ENCODE data around the gene DISP2. TPM values are rescaled to one million over a fixed set of nuclear protein-coding genes. Genes with fewer than 3 reads are reported as not detected.

DISP2 gene
- total and polyA plus RNA-seq, 2 of the 8 experiments (the other 6 are each of a cell fraction or from before 2014, with no cell fraction given), result 0.45 to 1.2 TPM

DNA sequence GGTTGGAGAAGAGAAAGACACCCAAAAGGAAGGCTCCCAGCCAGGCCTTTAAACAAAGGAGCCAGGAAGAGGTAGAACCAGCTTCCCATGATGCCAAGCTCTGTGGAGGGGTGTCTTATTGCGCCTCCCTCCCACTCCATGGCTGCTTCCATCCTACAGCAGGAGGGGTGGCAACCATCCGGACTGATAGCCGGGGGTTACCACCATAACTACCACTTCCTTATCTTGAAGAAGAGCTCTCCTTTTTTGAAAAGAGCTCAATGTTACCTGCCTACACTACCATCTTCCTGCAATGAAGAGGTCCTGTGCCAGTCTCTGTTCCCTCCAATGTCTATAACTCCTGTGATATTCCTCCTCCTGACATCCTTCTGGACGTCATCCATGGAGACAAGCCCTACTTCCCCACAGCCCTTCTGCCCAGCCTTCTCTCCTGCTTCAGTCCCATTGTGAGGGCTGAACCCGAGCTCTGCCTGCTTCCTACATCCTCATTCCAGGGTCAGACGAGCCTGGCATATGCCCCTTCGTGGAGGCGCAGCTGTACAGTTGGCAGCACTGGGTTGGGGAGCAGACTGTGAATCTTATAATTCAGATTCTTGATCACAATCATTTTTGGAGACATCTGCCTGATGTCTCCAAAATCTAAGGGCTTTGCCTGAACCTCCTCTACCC, 25.8 kb upstream of the DISP2 start:
- DNase-seq (ENCODE audit: low read depth in 1 of 2, low spot score in 2 of 2), result no peak
- no peak overlapping the region for H2BK12ac ChIP-seq (ENCODE audit: low read depth, low read length)
- H3K23ac ChIP-seq (ENCODE audit: insufficient read length), result no peak overlapping the region
- no peak overlapping the region for H2BK20ac ChIP-seq (ENCODE audit: low read length)
- H3K27ac ChIP-seq (ENCODE audit: low read depth, low read length), result no peak overlapping the region
- no peaks in the 10 kb centered on the region for H3K27me3 ChIP-seq (replicated peaks in 1 of 4; ENCODE audit: control insufficient read depth in 3 of 4, extremely low read depth in 1 of 4, insufficient read depth in 3 of 4, low read length in 3 of 4)
- no peak overlapping the region for H2BK15ac ChIP-seq (ENCODE audit: low read length)
- no peak overlapping the region for H2AFZ ChIP-seq (ENCODE audit: low read length)
- H3K23me2 ChIP-seq (ENCODE audit: low read depth, low read length), result no peaks in the 10 kb centered on the region; the same call in 1 of the 2 replicates
- H3K4me2 ChIP-seq (ENCODE audit: insufficient read depth in 1 of 2, low read depth in 2 of 2, low read length in 2 of 2), result no peak overlapping the region
- H3K9me3 ChIP-seq (ENCODE audit: insufficient read depth in 2 of 2, low read depth in 1 of 2, low read length in 1 of 2), result no peaks in the 10 kb centered on the region; a peak in 1 of 4 replicates
- no peak overlapping the region for H3K4ac ChIP-seq (replicated peaks; ENCODE audit: insufficient read length, low read depth, low read length)
- 76% methylated on average over 8 of the region's 8 CpGs; no CpG with 5 or more reads in 1 of the 2 experiments for WGBS, 2 experiments (ENCODE audit: extremely low coverage in 1 of 2, insufficient coverage in 1 of 2, insufficient read length in 1 of 2, insufficient replicate concordance in 2 of 2, low coverage in 1 of 2, low lambda C conversion rate in 2 of 2, missing lambda C conversion rate in 1 of 2)
- peaks cover 0 to 7% (median 0%) of the 10 kb centered on the region in 4 experiments; a peak in 3 of 8 replicates for H3K36me3 ChIP-seq (ENCODE audit: control insufficient read depth in 2 of 4, insufficient read depth in 4 of 4, low read length in 3 of 4)
- POLR2A ChIA-PET (ENCODE audit: partially characterized antibody), result interaction anchor here (1.0 to 1.9 kb wide), 2 partner anchors 9 to 55 kb away, joined by 3 to 8 read pairs; partner anchors contain the start of gene INAFM2
- H3K9ac ChIP-seq (replicated peaks in 1 of 4; ENCODE audit: extremely low read depth in 1 of 4, low read depth in 3 of 4, low read length in 3 of 4), result no peak overlapping the region
- no peak overlapping the region for H3K18ac ChIP-seq (ENCODE audit: extremely low read depth, low read length)
- no peak overlapping the region for H2BK5ac ChIP-seq (ENCODE audit: low read depth, low read length)
- H4K91ac ChIP-seq (replicated peaks; ENCODE audit: insufficient read length, low read length), result no peak overlapping the region
- no peaks in the 10 kb centered on the region for H3K79me1 ChIP-seq (ENCODE audit: low read depth, low read length)
- no peaks in the 10 kb centered on the region for H3K79me2 ChIP-seq (ENCODE audit: control insufficient read depth in 1 of 2, insufficient read depth in 2 of 2, low read length in 2 of 2)
- no peak overlapping the region for H3K56ac ChIP-seq (replicated peaks; ENCODE audit: insufficient read length, low read depth, low read length)
- H3K4me1 ChIP-seq (replicated peaks in 1 of 4; ENCODE audit: control insufficient read depth in 3 of 4, insufficient read depth in 4 of 4, low read length in 3 of 4), result peaks cover 14 to 35% (median 27%) of the 10 kb centered on the region in 4 experiments
- H3K14ac ChIP-seq (ENCODE audit: insufficient read length), result no peak overlapping the region
- H4K8ac ChIP-seq (ENCODE audit: extremely low read depth, insufficient read depth, low read length), result no peak overlapping the region
- CTCF ChIA-PET (ENCODE audit: partially characterized antibody), result interaction anchor here (0.5 to 21.1 kb wide), 10 partner anchors 9 to 526 kb away, joined by 3 to 295 read pairs (median 3); no protein-coding TSS in a partner anchor
- no peak overlapping the region for H4K5ac ChIP-seq (ENCODE audit: insufficient read length, low read depth, low read length)
- H3K4me3 ChIP-seq (ENCODE audit: extremely low read depth in 1 of 4, insufficient read depth in 2 of 4, low read depth in 3 of 4, low read length in 4 of 4), result no peak overlapping the region
- H2AK5ac ChIP-seq (ENCODE audit: low read depth, low read length), result no peak overlapping the region
- H4K20me1 ChIP-seq (replicated peaks in 1 of 2; ENCODE audit: control insufficient read depth in 1 of 2, insufficient read depth in 2 of 2, low read length in 2 of 2), result no peaks in the 10 kb centered on the region
- no peak for FAIRE-seq
- H2BK120ac ChIP-seq (replicated peaks; ENCODE audit: low read depth, low read length), result no peak overlapping the region
- TF ChIP-seq, protein P1, sequence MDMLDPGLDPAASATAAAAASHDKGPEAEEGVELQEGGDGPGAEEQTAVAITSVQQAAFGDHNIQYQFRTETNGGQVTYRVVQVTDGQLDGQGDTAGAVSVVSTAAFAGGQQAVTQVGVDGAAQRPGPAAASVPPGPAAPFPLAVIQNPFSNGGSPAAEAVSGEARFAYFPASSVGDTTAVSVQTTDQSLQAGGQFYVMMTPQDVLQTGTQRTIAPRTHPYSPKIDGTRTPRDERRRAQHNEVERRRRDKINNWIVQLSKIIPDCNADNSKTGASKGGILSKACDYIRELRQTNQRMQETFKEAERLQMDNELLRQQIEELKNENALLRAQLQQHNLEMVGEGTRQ (IDR thresholded peaks at IDR 0.05; ENCODE audit: low read length), result no peak
- TF ChIP-seq, protein P2, sequence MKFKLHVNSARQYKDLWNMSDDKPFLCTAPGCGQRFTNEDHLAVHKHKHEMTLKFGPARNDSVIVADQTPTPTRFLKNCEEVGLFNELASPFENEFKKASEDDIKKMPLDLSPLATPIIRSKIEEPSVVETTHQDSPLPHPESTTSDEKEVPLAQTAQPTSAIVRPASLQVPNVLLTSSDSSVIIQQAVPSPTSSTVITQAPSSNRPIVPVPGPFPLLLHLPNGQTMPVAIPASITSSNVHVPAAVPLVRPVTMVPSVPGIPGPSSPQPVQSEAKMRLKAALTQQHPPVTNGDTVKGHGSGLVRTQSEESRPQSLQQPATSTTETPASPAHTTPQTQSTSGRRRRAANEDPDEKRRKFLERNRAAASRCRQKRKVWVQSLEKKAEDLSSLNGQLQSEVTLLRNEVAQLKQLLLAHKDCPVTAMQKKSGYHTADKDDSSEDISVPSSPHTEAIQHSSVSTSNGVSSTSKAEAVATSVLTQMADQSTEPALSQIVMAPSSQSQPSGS (IDR thresholded peaks at IDR 0.05; ENCODE audit: low read length), result no peak
- TF ChIP-seq, protein P3, sequence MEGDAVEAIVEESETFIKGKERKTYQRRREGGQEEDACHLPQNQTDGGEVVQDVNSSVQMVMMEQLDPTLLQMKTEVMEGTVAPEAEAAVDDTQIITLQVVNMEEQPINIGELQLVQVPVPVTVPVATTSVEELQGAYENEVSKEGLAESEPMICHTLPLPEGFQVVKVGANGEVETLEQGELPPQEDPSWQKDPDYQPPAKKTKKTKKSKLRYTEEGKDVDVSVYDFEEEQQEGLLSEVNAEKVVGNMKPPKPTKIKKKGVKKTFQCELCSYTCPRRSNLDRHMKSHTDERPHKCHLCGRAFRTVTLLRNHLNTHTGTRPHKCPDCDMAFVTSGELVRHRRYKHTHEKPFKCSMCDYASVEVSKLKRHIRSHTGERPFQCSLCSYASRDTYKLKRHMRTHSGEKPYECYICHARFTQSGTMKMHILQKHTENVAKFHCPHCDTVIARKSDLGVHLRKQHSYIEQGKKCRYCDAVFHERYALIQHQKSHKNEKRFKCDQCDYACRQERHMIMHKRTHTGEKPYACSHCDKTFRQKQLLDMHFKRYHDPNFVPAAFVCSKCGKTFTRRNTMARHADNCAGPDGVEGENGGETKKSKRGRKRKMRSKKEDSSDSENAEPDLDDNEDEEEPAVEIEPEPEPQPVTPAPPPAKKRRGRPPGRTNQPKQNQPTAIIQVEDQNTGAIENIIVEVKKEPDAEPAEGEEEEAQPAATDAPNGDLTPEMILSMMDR (IDR thresholded peaks at IDR 0.05; ENCODE audit: control extremely low read depth in 1 of 3, insufficient read depth in 1 of 3, low read depth in 1 of 3, low read length in 3 of 3), result no peak
- TF ChIP-seq, protein P4, sequence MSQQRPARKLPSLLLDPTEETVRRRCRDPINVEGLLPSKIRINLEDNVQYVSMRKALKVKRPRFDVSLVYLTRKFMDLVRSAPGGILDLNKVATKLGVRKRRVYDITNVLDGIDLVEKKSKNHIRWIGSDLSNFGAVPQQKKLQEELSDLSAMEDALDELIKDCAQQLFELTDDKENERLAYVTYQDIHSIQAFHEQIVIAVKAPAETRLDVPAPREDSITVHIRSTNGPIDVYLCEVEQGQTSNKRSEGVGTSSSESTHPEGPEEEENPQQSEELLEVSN (IDR thresholded peaks at IDR 0.05), result no peak
- no peak for TF ChIP-seq SUZ12 (IDR thresholded peaks at IDR 0.05; ENCODE audit: low read length)

Measured in H1 (cell line).